K562 (cell line): ENCODE results near the gene TMED4. TPM values are rescaled to one million over a fixed set of nuclear protein-coding genes. Genes with fewer than 3 reads are reported as not detected.

Source experiments
- ATAC-seq: fragments of 200-7000 bp; cut with Tn5 transposase; 3 replicates; pipeline ENCODE4 v1.9.1; 2020; ENCODE audit warnings: moderate library complexity
- BruUV-seq: library from RNA; stranded (reverse); fragments of 400-500 nt; replicated peaks from 2 replicates; lab custom pipeline; 2021; lab: Mats Ljungman, UMichigan
- CTCF ChIA-PET: fragments of 300-600 bp; formaldehyde crosslinking; extraction: SDS; loops from one replicate; lab custom pipeline; 2021; ENCODE audit warnings: low intra/inter-chr PET ratio; lab: Yijun Ruan, JAX
- POLR2A ChIA-PET: fragments of 300-600, 350-650 bp; sonication (Branson Sonifier 250); formaldehyde crosslinking; extraction: SDS; loops from one replicate; lab custom pipeline; 2021; ENCODE audit warnings: antibody characterized with exemption, inconsistent platforms; lab: Yijun Ruan, JAX
- DNase-seq, 4 experiments: peaks; one replicate each; pipeline versions ENCODE4 v3.0.0 to v3.0.0-alpha.2; 2011 to 2018; ENCODE audit warnings: low spot score in 3 of 4, mixed read lengths in 3 of 4; ENCODE audit errors: extremely low read depth in 1 of 4
- FAIRE-seq: peaks from 2 replicates; lab custom pipeline; 2011; peaks lifted over from hg19 to GRCh38; lab: Jason Lieb, UNC
- H2AFZ ChIP-seq: 2 replicates; pipeline ENCODE4 v1.6.0; 2011; ENCODE audit warnings: low read depth, low read length, control low read depth, inconsistent platforms
- H3K27ac ChIP-seq: fragments of 200-600 bp; 3 replicates; pipeline ENCODE4 v1.8.0; 2011; ENCODE audit warnings: low read depth, mild to moderate bottlenecking, control low read depth, inconsistent platforms, low read length, moderate library complexity, mixed read lengths; ENCODE audit errors: extremely low read depth
- H3K27me3 ChIP-seq, 2 experiments: fragments of 300-600 bp in 1 of 2; 2 replicates in 1 of 2; 3 replicates in 1 of 2; pipeline versions ENCODE4 v1.6.0 to v1.8.0; 2011; ENCODE audit warnings: inconsistent platforms in 2 of 2, low read length in 2 of 2, mild to moderate bottlenecking in 1 of 2, mixed read lengths in 1 of 2, moderate library complexity in 1 of 2; ENCODE audit not compliant: control insufficient read depth in 2 of 2, insufficient read depth in 2 of 2
- H3K36me3 ChIP-seq: fragments of 300-600 bp; 3 replicates; pipeline ENCODE4 v1.8.0; 2011; ENCODE audit warnings: mild to moderate bottlenecking, low read length, inconsistent platforms; ENCODE audit not compliant: control insufficient read depth, insufficient read depth
- H3K4me1 ChIP-seq, 2 experiments: fragments of 200-600 bp in 1 of 2; replicated peaks in 1 of 2; 2 replicates in 1 of 2; 3 replicates in 1 of 2; pipeline versions ENCODE4 v1.5.1 to v1.8.0; 2011; ENCODE audit warnings: inconsistent platforms in 2 of 2, low read length in 2 of 2, mild to moderate bottlenecking in 1 of 2, mixed read lengths in 1 of 2, moderate library complexity in 1 of 2; ENCODE audit not compliant: control insufficient read depth in 2 of 2, insufficient read depth in 2 of 2
- H3K4me2 ChIP-seq: 2 replicates; pipeline ENCODE4 v1.6.1; 2011; ENCODE audit warnings: low read length, control low read depth, inconsistent platforms, mixed read lengths; ENCODE audit not compliant: insufficient read depth
- H3K4me3 ChIP-seq: fragments of 200-600 bp; sonication (generic), shearing (Covaris generic); 2 replicates; pipeline ENCODE4 v1.5.1; 2016; ENCODE audit warnings: control low read depth, inconsistent platforms
- H3K79me2 ChIP-seq: fragments of 200-600 bp; 3 replicates; pipeline ENCODE4 v1.8.0; 2011; ENCODE audit warnings: low read length, inconsistent platforms; ENCODE audit not compliant: control insufficient read depth, insufficient read depth
- H3K9ac ChIP-seq, 2 experiments: 2 replicates each; pipeline versions ENCODE4 v1.6.0 to v1.6.1; 2011; ENCODE audit warnings: low read depth in 2 of 2, low read length in 2 of 2, control low read depth in 1 of 2, inconsistent platforms in 1 of 2, mild to moderate bottlenecking in 1 of 2, mixed read lengths in 1 of 2; ENCODE audit not compliant: insufficient read depth in 1 of 2
- H3K9me1 ChIP-seq: one replicate; pipeline ENCODE4 v1.6.0; 2011; ENCODE audit warnings: inconsistent platforms, mild to moderate bottlenecking, low read length, moderate library complexity; ENCODE audit not compliant: control insufficient read depth, insufficient read depth
- H3K9me3 ChIP-seq: replicated peaks from 2 replicates; pipeline ENCODE4 v1.5.1; 2011; ENCODE audit warnings: low read depth, low read length, inconsistent platforms; ENCODE audit not compliant: control insufficient read depth, insufficient read depth
- H4K20me1 ChIP-seq: replicated peaks from 2 replicates; pipeline ENCODE4 v1.6.1; 2011; ENCODE audit warnings: low read length, inconsistent platforms, mixed read lengths; ENCODE audit not compliant: control insufficient read depth, insufficient read depth
- BRCA1 ChIP-seq, 2 experiments: fragments of 450-650 bp in 1 of 2; sonication (generic) in 1 of 2; formaldehyde crosslinking in 1 of 2; IDR thresholded peaks; 2 replicates each; pipeline versions ENCODE4 v1.5.0 to v1.6.1; 2017 to 2020; ENCODE audit warnings: mild to moderate bottlenecking in 1 of 2, missing genetic modification reagents in 1 of 2
- CREM ChIP-seq: IDR thresholded peaks from 2 replicates; pipeline ENCODE4 v1.6.1; 2014; ENCODE audit warnings: antibody characterized with exemption, low read depth
- ETS2 ChIP-seq: IDR thresholded peaks from 2 replicates; pipeline ENCODE4 v1.6.1; 2016; ENCODE audit warnings: borderline replicate concordance, missing genetic modification characterization, mild to moderate bottlenecking, moderate library complexity, missing compliant biosample characterization; ENCODE audit not compliant: poor library complexity, severe bottlenecking
- STAG1 ChIP-seq: sonication (generic); formaldehyde crosslinking; IDR thresholded peaks from 2 replicates; pipeline ENCODE4 v1.5.0; 2020; ENCODE audit warnings: missing genetic modification reagents, borderline replicate concordance
- WGBS: fragments of 100-300 bp; shearing (Covaris generic); methylation state at CpG from one replicate; pipeline ENCODE4 v1.1.6; 2016; ENCODE audit warnings: low coverage, mixed read lengths; ENCODE audit not compliant: insufficient coverage; ENCODE audit errors: missing lambda C conversion rate; 5-methylcytosine and 5-hydroxymethylcytosine counted together
- in situ Hi-C: fragments of 300-500 bp; cut with MboI; formaldehyde crosslinking; loops from 4 replicates; pipeline ENCODE4 v1.15.0; 2018; ENCODE audit warnings: inconsistent platforms, mixed read lengths
- intact Hi-C: fragments of 100-400 bp; cut with micrococcal nuclease; formaldehyde crosslinking; loops from 2 replicates; pipeline ENCODE4 v1.14.2; 2022
- polyA plus RNA-seq, 8 experiments: library from polyadenylated mRNA; depleted of rRNA in 4 of 8; stranded (reverse) in 5 of 8; unstranded in 3 of 8; fragments of >200 nt; fragmentation: Nextera tagmentation in 2 of 8; fragmentation: Illumina TruSeq in 1 of 8; extraction: Ambion mirVana in 2 of 8; extraction: Trizol in 1 of 8; gene quantifications; 2 replicates each; pipeline versions ENCODE4 v1.2.1 to v1.2.3, GENCODE V29; 2011 to 2014; ENCODE audit warnings: inconsistent platforms in 1 of 8, missing spikeins in 1 of 8
- total RNA-seq, 7 experiments: library from RNA; depleted of rRNA in 6 of 7; stranded (reverse); fragments of >200 nt in 6 of 7; fragmentation: Illumina TruSeq in 2 of 7; extraction: Trizol in 2 of 7; gene quantifications; 2 replicates each; pipeline versions ENCODE4 v1.2.1 to v1.2.3, GENCODE V29; 2011 to 2021; ENCODE audit warnings: low replicate concordance in 1 of 7

TMED4 gene
- total and polyA plus RNA-seq, 9 of the 15 experiments (the other 6 are each of a cell fraction or from before 2014, with no cell fraction given), result 20.3 to 64.0 (median 42.1) TPM

DNA sequence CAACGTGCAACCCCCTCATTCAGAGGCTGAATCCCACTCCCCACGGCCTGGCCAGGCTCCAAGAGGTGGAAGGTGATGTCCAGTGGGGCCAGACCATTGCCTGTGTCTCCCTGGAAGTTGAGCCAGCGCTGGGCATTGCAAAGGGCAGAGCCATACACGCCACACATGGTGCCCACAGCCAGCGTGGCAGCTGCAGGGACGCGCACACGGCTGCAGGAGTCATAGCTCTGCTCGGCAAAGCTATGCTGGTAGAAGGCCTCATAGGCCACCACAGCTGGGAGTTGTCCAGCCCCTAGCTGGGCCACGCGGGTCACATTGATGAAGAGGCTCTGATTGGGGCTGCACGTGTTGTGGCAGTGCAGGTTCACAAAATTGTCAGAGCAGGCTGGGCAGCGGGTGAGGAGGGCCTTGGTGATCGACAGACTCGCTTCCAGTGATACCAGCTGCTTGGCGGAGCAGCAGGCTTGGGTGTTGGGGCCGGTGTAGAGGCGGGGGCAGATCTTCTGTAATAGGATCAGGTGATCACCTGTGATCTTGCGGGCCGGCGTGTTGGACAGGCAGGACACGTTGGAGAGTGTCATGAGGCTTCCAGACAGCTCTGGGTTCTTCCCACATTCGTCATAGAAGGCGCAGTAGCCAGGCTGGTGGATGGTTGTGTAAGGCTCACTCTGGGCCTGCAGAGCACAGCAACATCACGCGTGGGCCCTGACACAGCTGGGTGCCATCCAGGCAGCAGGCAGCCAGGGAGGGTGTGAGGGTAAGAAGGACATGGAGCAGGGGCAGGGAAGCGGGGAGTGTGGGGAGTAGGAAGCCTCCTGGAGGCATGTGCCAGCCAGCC, 42.1 kb downstream of the TMED4 start:
- H3K27me3 ChIP-seq, result no peaks in the 10 kb centered on the region
- POLR2A ChIA-PET, result interaction anchor here (0.6 to 1.4 kb wide), 3 partner anchors 8 to 433 kb away, joined by 3 to 4 read pairs (median 3); no protein-coding TSS in a partner anchor
- no peak overlapping the region for H3K4me3 ChIP-seq
- TF ChIP-seq STAG1 (CRISPR knock-in tag) (no peak), CREM (no peak), ETS2 (tag) (no peak), BRCA1 (IDR thresholded peaks at IDR 0.05) (no peak), BRCA1 (CRISPR knock-in tag; IDR thresholded peaks at IDR 0.05) (no peak)
- DNase-seq (peak in 1 of 4 experiments; percentile 3), FAIRE-seq (no peak), ATAC-seq (no peak)
- 57% methylated on average over 27 of the region's 27 CpGs for WGBS
- in situ Hi-C loops (no loop called here), intact Hi-C loops (no loop called here)
- no peak overlapping the region for H2AFZ ChIP-seq
- H3K27ac ChIP-seq, result no peak overlapping the region
- CTCF ChIA-PET, result no interaction called here
- peaks cover 3 to 43% of the 10 kb centered on the region in 2 experiments; a peak in 4 of 5 replicates for H3K4me1 ChIP-seq
- H3K9me3 ChIP-seq, result no peaks in the 10 kb centered on the region
- H3K4me2 ChIP-seq, result no peak overlapping the region
- no peaks in the 10 kb centered on the region for H3K36me3 ChIP-seq
- no peaks in the 10 kb centered on the region for H3K9me1 ChIP-seq
- no TSS peak for BruUV-seq
- no peaks in the 10 kb centered on the region for H4K20me1 ChIP-seq
- peak overlapping the region in 1 of 2 experiments; percentile 65; a peak in 2 of 4 replicates for H3K9ac ChIP-seq
- no peaks in the 10 kb centered on the region for H3K79me2 ChIP-seq
